C4-2B (cell line): Measurements from ENCODE around the gene CGA.

ENCODE experiments used
- CTCF ChIP-seq: fragments of 450-650 bp; conservative IDR thresholded peaks from 2 replicates; pipeline ENCODE4 v1.5.1; 2017; ENCODE audit warnings: mild to moderate bottlenecking
- ZFX ChIP-seq: fragments of 450-650 bp; IDR thresholded peaks from 2 replicates; pipeline ENCODE4 v1.6.1; 2017

DNA sequence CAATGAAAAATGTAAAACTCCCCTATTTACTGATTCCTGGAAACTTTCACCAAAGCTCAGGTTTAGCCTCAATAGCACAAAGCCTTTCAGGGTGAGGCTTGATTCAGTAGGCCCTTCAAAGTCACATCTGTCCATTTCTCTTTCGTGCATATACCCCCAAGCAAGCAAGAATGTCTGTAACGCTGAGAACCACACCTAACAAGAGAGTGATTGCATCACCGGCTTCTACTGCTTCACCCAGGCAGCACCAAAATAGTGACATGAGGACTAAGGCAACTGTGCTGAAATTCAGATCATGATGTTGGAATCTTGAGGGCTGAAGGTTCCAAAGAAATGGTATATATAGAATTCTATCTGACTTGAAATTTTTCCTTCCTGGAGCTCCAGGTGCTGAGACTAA lies 26.1 kb downstream of the CGA start:
- no peak for TF ChIP-seq CTCF
- TF ChIP-seq ZFX: no peak
